HL-60 (cell line): ENCODE results near the gene CNTN1.

Source experiments
- POLR2AphosphoS5 ChIP-seq: IDR thresholded peaks from 2 replicates; pipeline ENCODE4 v1.6.1; 2012; ENCODE audit warnings: low read depth
- TF ChIP-seq, protein P1 (sequence below): IDR thresholded peaks from one replicate; pipeline ENCODE4 v1.5.1; 2011; ENCODE audit warnings: low read length, control low read depth, inconsistent platforms; ENCODE audit not compliant: insufficient read depth

DNA sequence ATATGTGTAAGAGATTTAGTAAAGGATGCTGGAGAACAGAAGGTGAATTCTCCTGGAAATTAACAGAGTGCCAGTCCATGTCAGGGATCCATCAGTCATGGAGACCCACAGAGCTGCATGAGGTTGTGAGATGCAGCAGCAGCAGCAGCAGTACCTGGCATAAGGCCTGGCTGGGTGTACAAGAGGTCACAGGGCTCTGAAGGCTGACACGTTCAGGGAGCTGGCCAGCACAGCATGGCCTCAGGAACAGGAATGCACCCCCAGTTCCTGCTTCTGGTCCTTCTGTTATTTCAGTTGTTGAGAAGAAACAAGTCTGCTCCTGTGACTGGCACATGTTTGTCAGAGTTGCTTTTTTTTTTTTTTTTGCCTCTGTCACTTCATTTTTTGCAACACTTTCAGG lies 210.8 kb downstream of the CNTN1 start:
- TF ChIP-seq, protein P1, sequence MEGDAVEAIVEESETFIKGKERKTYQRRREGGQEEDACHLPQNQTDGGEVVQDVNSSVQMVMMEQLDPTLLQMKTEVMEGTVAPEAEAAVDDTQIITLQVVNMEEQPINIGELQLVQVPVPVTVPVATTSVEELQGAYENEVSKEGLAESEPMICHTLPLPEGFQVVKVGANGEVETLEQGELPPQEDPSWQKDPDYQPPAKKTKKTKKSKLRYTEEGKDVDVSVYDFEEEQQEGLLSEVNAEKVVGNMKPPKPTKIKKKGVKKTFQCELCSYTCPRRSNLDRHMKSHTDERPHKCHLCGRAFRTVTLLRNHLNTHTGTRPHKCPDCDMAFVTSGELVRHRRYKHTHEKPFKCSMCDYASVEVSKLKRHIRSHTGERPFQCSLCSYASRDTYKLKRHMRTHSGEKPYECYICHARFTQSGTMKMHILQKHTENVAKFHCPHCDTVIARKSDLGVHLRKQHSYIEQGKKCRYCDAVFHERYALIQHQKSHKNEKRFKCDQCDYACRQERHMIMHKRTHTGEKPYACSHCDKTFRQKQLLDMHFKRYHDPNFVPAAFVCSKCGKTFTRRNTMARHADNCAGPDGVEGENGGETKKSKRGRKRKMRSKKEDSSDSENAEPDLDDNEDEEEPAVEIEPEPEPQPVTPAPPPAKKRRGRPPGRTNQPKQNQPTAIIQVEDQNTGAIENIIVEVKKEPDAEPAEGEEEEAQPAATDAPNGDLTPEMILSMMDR = no peak
- TF ChIP-seq POLR2AphosphoS5 = no peak
